ENCODE results near the gene CD200. TPM values are rescaled to one million over a fixed set of nuclear protein-coding genes. Genes with fewer than 3 reads are reported as not detected.
A peak's percentile ranks its signal among the peaks of the same experiment; 100 is the strongest.

The CD200 gene
- total RNA-seq, 3 donors from 2014 or later = 100 to 125 (median 109) TPM

- H3K27me3 Mint-ChIP-seq (ENCODE audit: low read depth) = no peaks in the 10 kb centered on the region
- no peak for DNase-seq
- H3K4me1 Mint-ChIP-seq (ENCODE audit: low read depth) = peaks cover 7% of the 10 kb centered on the region
- no peak overlapping the region for H3K4me3 Mint-ChIP-seq
- H3K9me3 Mint-ChIP-seq = no peaks in the 10 kb centered on the region
- no peaks in the 10 kb centered on the region for H3K36me3 Mint-ChIP-seq (ENCODE audit: insufficient read depth)
- no peak for ATAC-seq
These were observed 46.2 kb downstream of the CD200 start for GRCh38 chr3:112379020-112379690.

- Mint-ChIP-seq H3K4me1 (ENCODE audit: low read depth) (peaks cover 15% of the 10 kb centered on the region), H3K36me3 (ENCODE audit: insufficient read depth) (no peaks in the 10 kb centered on the region), H3K4me3 (no peak overlapping the region), H3K9me3 (peaks cover 3% of the 10 kb centered on the region), H3K27me3 (ENCODE audit: low read depth) (no peaks in the 10 kb centered on the region)
- ATAC-seq (no peak), DNase-seq (no peak)
These were observed 49.0 kb downstream of the CD200 start for GRCh38 chr3:112381673-112382542.

DNA sequence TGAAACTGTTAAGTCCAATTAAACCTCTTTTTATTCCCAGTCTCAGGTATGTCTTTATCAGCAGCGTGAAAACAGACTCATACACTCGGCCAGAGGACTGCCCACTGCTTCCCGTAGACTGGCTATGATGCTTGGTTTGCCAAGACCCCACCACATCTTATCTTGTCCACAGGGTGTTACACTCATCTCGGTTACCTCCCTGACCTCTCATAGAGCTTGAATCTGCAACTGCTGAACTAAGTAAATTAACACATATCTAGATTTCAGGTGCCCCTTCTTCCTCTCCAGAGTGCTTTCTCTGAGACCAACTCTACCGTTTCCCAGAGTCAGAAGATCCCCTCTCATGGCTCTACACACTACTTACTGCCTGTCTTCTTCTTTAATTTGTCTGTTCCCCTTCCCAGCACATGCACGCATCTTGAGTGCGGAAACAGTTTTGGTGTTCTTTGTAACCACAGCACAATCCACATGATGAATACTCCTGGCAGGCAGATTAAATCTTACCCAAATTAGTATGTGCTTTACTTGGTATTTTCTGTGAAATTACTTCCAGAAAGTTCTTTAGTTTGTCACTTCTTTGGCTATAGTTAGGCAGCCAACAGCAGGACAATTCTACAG lies 49.7 kb downstream of the CD200 start:
- peak in 1 of 2 donors; percentile 50 for ATAC-seq

DNA sequence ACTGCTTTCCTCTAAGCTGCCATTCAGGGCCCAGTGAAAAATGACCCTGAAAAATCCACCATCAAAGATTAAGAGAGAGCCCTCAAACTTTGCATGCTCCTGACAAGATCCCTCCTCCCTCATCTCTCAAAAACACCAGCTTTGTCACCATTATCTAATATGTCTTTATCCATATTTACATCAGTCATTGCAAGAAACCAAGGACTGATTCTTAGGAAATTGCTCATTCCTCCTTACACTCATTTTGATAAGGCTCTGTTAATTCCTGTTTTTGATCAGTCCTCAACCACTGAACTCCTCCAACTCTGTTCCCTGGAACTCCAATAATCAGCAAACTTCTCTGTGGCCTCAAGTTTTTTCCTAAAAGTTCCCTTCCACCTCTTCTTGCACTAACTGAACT lies 51.8 kb downstream of the CD200 start:
- Mint-ChIP-seq H3K4me1 (ENCODE audit: low read depth) (peaks cover 20% of the 10 kb centered on the region), H3K27me3 (ENCODE audit: low read depth) (no peaks in the 10 kb centered on the region), H3K36me3 (ENCODE audit: insufficient read depth) (no peaks in the 10 kb centered on the region), H3K4me3 (no peak overlapping the region), H3K9me3 (peaks cover 3% of the 10 kb centered on the region)
- no peak for DNase-seq
- peak; percentile 38 to 54 for ATAC-seq

More for the DNA sequence above, 49.7 kb downstream of the CD200 start:
- H3K4me3 Mint-ChIP-seq = no peak overlapping the region
- DNase-seq = no peak
- peaks cover 15% of the 10 kb centered on the region for H3K4me1 Mint-ChIP-seq (ENCODE audit: low read depth)
- H3K27me3 Mint-ChIP-seq (ENCODE audit: low read depth) = no peaks in the 10 kb centered on the region
- H3K9me3 Mint-ChIP-seq = peaks cover 3% of the 10 kb centered on the region
- H3K36me3 Mint-ChIP-seq (ENCODE audit: insufficient read depth) = no peaks in the 10 kb centered on the region

DNA sequence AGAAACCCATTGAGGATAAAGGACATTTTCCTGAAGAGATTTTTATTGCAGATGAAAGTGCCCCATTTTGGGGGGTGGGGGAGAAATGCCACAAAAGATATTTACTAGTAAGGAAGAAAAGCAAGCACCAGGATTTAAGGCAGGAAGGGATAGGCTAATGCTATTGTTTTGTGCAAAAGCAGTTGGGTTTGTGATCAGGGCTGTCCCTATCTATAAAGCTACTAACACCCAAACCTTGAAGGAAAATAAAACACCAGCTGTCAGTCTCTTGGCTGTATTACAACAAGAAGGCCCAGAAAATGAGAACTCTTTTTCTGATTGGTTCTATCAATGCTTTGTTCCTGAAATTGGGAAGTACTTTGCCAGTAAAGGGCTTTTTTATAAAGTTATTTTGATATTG lies 56.0 kb downstream of the CD200 start:
- peaks cover 36% of the 10 kb centered on the region for H3K4me1 Mint-ChIP-seq (ENCODE audit: low read depth)
- ATAC-seq = no peak
- no peaks in the 10 kb centered on the region for H3K27me3 Mint-ChIP-seq (ENCODE audit: low read depth)
- no peak overlapping the region for H3K4me3 Mint-ChIP-seq
- no peak for DNase-seq
- no peaks in the 10 kb centered on the region for H3K36me3 Mint-ChIP-seq (ENCODE audit: insufficient read depth)
- peaks cover 8% of the 10 kb centered on the region for H3K9me3 Mint-ChIP-seq

DNA sequence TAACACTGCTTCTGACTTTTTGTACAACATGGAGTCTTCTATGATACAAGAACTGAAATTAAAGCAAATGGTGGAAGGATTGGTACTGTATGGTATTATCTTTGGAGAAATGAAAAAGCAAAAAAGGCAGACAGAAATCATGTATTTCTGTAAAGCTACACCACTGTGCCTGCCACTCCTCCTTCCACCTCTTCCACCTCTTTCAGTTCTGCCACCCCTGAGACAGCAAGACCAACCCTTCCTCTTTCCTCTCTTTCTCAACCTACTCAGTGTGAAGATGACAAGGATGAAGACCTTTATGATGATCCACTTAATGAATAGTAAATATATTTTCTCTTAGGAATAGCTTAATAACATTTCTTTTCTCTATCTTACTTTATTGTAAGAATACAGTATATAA lies 57.0 kb downstream of the CD200 start:
- no peaks in the 10 kb centered on the region for H3K27me3 Mint-ChIP-seq (ENCODE audit: low read depth)

GRCh38 chr3:112390783-112391641 lies 58.1 kb downstream of the CD200 start:
- Mint-ChIP-seq H3K36me3 (ENCODE audit: insufficient read depth) (no peaks in the 10 kb centered on the region), H3K9me3 (peaks cover 6% of the 10 kb centered on the region), H3K4me3 (no peak overlapping the region), H3K27me3 (ENCODE audit: low read depth) (no peaks in the 10 kb centered on the region), H3K4me1 (ENCODE audit: low read depth) (peaks cover 30% of the 10 kb centered on the region)
- peak; percentile 28 to 34 for ATAC-seq
- DNase-seq = no peak

More for the DNA sequence above, 57.0 kb downstream of the CD200 start:
- Mint-ChIP-seq H3K36me3 (ENCODE audit: insufficient read depth) (no peaks in the 10 kb centered on the region), H3K4me1 (ENCODE audit: low read depth) (peaks cover 32% of the 10 kb centered on the region), H3K9me3 (peaks cover 8% of the 10 kb centered on the region), H3K4me3 (no peak overlapping the region)
- ATAC-seq (no peak), DNase-seq (no peak)

- Mint-ChIP-seq H3K36me3 (ENCODE audit: insufficient read depth) (no peaks in the 10 kb centered on the region), H3K4me1 (ENCODE audit: low read depth) (peaks cover 30% of the 10 kb centered on the region), H3K9me3 (peaks cover 5% of the 10 kb centered on the region), H3K27me3 (ENCODE audit: low read depth) (no peaks in the 10 kb centered on the region), H3K4me3 (no peak overlapping the region)
- DNase-seq = no peak
- ATAC-seq = no peak
These were observed 58.7 kb downstream of the CD200 start for GRCh38 chr3:112391648-112392047.

DNA sequence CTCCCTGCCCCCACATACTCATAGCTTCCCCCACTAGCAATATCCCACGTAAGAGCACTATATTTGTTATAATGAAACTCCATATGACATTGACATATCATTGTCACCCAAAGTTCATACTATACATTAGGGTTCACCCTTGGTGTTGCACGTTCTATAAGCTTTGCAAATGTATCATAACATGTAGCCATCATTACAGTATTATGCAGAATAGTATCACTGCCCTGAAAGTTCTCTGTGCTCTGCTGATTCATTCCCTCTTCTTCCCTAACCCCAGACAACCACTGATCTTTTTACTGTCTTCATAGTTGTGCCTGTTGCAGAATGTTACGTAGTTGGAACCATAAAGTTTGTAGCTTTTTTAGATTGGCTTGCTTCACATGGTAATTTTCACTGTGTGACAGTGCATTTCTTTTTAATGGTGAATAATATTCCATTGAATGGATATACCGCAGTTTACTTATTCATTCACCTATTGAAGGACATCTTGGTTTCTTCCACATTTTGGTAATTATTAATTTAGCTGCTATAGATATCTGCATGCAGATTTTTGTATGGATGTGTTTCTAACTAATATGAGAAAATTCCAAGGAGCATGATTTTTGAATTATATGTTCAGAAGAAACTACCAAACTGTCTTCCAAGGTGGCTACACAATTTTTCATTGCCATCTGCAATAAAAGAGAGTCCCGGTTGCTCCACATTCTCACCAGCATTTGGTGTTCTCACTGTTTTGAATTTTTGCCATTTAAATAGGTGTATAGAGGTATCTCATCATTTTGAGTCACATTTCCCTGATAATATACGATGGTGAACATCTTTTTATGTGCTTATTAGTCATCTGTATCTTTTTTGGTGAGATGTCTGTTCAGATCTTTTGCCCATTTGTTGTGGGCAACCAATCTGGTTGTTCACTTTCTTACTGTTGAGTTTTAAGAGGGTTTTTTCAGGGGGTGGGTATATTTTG lies 59.7 kb downstream of the CD200 start:
- DNase-seq (no peak), ATAC-seq (peak; percentile 30 to 52)
- Mint-ChIP-seq H3K36me3 (ENCODE audit: insufficient read depth) (no peaks in the 10 kb centered on the region), H3K27me3 (ENCODE audit: low read depth) (no peaks in the 10 kb centered on the region), H3K4me1 (ENCODE audit: low read depth) (peaks cover 30% of the 10 kb centered on the region), H3K4me3 (no peak overlapping the region), H3K9me3 (peaks cover 5% of the 10 kb centered on the region)

DNA sequence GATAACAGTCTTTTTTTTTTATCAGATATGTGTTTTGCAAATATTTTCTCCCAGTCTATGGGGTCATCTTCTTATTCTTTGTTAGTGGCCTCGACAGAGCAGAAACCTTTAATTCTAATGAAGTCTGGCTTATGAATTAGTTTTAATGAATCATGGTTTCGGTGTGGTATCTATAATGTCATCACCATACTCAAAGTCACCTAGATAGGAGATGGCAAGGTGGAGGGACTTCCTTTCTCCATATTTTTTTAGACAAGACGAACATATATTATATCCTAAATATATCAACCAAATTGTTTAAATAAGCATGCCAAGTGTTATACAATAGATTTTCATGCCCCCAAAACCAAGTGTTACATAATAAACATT lies 60.4 kb downstream of the CD200 start:
- Mint-ChIP-seq H3K4me3 (no peak overlapping the region), H3K9me3 (peaks cover 5% of the 10 kb centered on the region), H3K27me3 (ENCODE audit: low read depth) (no peaks in the 10 kb centered on the region), H3K4me1 (ENCODE audit: low read depth) (peaks cover 29% of the 10 kb centered on the region), H3K36me3 (ENCODE audit: insufficient read depth) (no peaks in the 10 kb centered on the region)
- no peak for DNase-seq
- ATAC-seq = peak in 1 of 2 donors; percentile 27

- peaks cover 5% of the 10 kb centered on the region for H3K9me3 Mint-ChIP-seq
- no peaks in the 10 kb centered on the region for H3K27me3 Mint-ChIP-seq (ENCODE audit: low read depth)
- peaks cover 26% of the 10 kb centered on the region for H3K4me1 Mint-ChIP-seq (ENCODE audit: low read depth)
- no peaks in the 10 kb centered on the region for H3K36me3 Mint-ChIP-seq (ENCODE audit: insufficient read depth)
- ATAC-seq (no peak), DNase-seq (no peak)
- H3K4me3 Mint-ChIP-seq = no peak overlapping the region
These were observed 61.2 kb downstream of the CD200 start for GRCh38 chr3:112394003-112394640.

DNA sequence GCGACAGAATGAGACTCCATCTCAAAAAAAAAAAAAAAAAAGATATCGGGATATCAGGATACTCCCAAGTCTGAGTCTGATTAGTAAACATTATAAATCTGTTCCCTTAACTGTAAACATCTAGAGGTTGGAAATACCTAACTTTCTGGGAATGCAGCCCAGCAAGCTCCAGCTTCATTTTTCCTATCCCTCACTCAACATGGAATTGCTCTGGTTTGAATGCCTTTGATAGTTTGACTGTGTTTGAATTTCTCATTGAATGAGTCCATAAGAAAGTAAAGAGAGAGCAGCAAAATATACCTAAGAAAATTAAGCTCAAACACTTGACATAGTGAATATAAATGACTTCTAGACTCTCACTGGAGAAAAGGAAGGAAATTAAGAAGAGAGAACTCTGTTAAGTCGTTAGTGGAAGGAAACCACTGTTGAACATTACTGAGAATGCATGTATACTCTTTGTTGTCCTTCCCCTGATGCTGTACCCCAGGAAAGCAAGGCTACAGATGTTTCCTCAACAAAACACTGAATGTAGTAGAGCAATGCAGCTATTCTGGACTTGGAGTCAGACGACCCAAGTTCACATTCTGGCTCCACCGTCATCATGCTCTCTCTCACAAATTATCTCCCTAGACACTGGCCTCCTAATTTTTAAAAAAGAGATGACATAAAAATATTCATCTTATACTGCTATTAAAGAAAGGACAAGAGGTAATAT lies 62.4 kb downstream of the CD200 start:
- peaks cover 21% of the 10 kb centered on the region for H3K4me1 Mint-ChIP-seq (ENCODE audit: low read depth)
- no peaks in the 10 kb centered on the region for H3K27me3 Mint-ChIP-seq (ENCODE audit: low read depth)
- no peak overlapping the region for H3K4me3 Mint-ChIP-seq
- no peak for ATAC-seq
- DNase-seq = no peak
- H3K36me3 Mint-ChIP-seq (ENCODE audit: insufficient read depth) = no peaks in the 10 kb centered on the region
- peaks cover 5% of the 10 kb centered on the region for H3K9me3 Mint-ChIP-seq
